ENCODE measurements around the gene KCMF1. TPM values are rescaled to one million over a fixed set of nuclear protein-coding genes. Genes with fewer than 3 reads are reported as not detected.

Gene KCMF1
- polyA plus RNA-seq, 3 donors = 22.5 to 52.9 (median 28.5) TPM

GRCh38 chr2:84963323-84963691, 7.7 kb upstream of the KCMF1 start:
- no peaks in the 10 kb centered on the region for H3K27me3 ChIP-seq (ENCODE audit: control insufficient read depth in 2 of 2, insufficient read depth in 2 of 2, low read length in 2 of 2)
- no peak for TF ChIP-seq CTCF (IDR thresholded peaks at IDR 0.05)
- H3K79me2 ChIP-seq (ENCODE audit: insufficient read depth, low read length) = peaks cover 41% of the 10 kb centered on the region
- Mint-ChIP-seq H3K36me3 (peaks cover 23 to 33% of the 10 kb centered on the region in 2 donors), H3K4me3 (peak overlapping the region in 1 of 2 donors; percentile 77), H3K9me3 (peaks cover 0 to 5% (median 0%) of the 10 kb centered on the region in 7 donors), H3K4me1 (peaks cover 67% of the 10 kb centered on the region), H3K27me3 (ENCODE audit: low read depth in 3 of 3) (peaks cover 0 to 3% (median 0%) of the 10 kb centered on the region in 3 donors), H3K27ac (peak overlapping the region in 6 of 7 donors; percentile 63 to 95 (median 90))
- H3K9ac ChIP-seq (ENCODE audit: insufficient read depth, low read length, poor library complexity, severe bottlenecking) = no peak overlapping the region
- no peaks in the 10 kb centered on the region for H3K9me3 ChIP-seq (replicated peaks in 1 of 2; ENCODE audit: control insufficient read depth in 1 of 2, insufficient read depth in 1 of 2, low read length in 2 of 2)
- WGBS (ENCODE audit: insufficient coverage) = 61% methylated on average over 2 of the region's 2 CpGs
- no peak overlapping the region for H3K4me2 ChIP-seq (replicated peaks; ENCODE audit: extremely low read depth, low read length, poor library complexity, severe bottlenecking)
- peaks cover 54% of the 10 kb centered on the region for H4K20me1 ChIP-seq (ENCODE audit: insufficient read depth, low read length)
- peak overlapping the region in 1 of 2 donors; percentile 72 for H3K27ac ChIP-seq (ENCODE audit: low read depth in 1 of 2, low read length in 2 of 2)
- no peak for DNase-seq
- no peak overlapping the region for H2AFZ ChIP-seq (ENCODE audit: insufficient read depth, low read depth, low read length, poor library complexity, severe bottlenecking)
- intact Hi-C loops (cut with micrococcal nuclease) = loop anchor here in 1 of 2 donors (5.0 kb wide), 1 partner anchor 36 kb away; no protein-coding TSS in a partner anchor
- H3K4me1 ChIP-seq (ENCODE audit: control insufficient read depth in 1 of 2, insufficient read depth in 2 of 2, low read length in 2 of 2) = peaks cover 63 to 64% of the 10 kb centered on the region in 2 donors
- peaks cover 0 to 10% of the 10 kb centered on the region in 2 donors for H3K36me3 ChIP-seq (replicated peaks in 1 of 2; ENCODE audit: control insufficient read depth in 1 of 2, insufficient read depth in 2 of 2, low read length in 2 of 2)
- peak overlapping the region in 1 of 3 experiments; percentile 14 for H3K4me3 ChIP-seq (replicated peaks in 1 of 3; ENCODE audit: low read depth in 2 of 3, low read length in 3 of 3)

- peaks cover 68 to 69% of the 10 kb centered on the region in 2 donors for H3K4me1 ChIP-seq (ENCODE audit: control insufficient read depth in 1 of 2, insufficient read depth in 2 of 2, low read length in 2 of 2)
- TF ChIP-seq CTCF (IDR thresholded peaks at IDR 0.05) = no peak
- H3K4me3 ChIP-seq (replicated peaks in 1 of 3; ENCODE audit: low read depth in 2 of 3, low read length in 3 of 3) = peak overlapping the region in 1 of 3 experiments; percentile 14
- H3K27ac ChIP-seq (ENCODE audit: low read depth in 1 of 2, low read length in 2 of 2) = peak overlapping the region; percentile 34 to 72
- intact Hi-C loops (cut with micrococcal nuclease) = loop anchor here in 1 of 2 donors (5.0 kb wide), 1 partner anchor 37 kb away; no protein-coding TSS in a partner anchor
- H3K4me2 ChIP-seq (replicated peaks; ENCODE audit: extremely low read depth, low read length, poor library complexity, severe bottlenecking) = peak overlapping the region; percentile 36
- WGBS (ENCODE audit: insufficient coverage) = 60% methylated on average over 3 of the region's 9 CpGs
- peaks cover 46% of the 10 kb centered on the region for H3K79me2 ChIP-seq (ENCODE audit: insufficient read depth, low read length)
- peaks cover 0 to 10% of the 10 kb centered on the region in 2 donors for H3K36me3 ChIP-seq (replicated peaks in 1 of 2; ENCODE audit: control insufficient read depth in 1 of 2, insufficient read depth in 2 of 2, low read length in 2 of 2)
- no peaks in the 10 kb centered on the region for H3K27me3 ChIP-seq (ENCODE audit: control insufficient read depth in 2 of 2, insufficient read depth in 2 of 2, low read length in 2 of 2)
- H4K20me1 ChIP-seq (ENCODE audit: insufficient read depth, low read length) = peaks cover 59% of the 10 kb centered on the region
- H2AFZ ChIP-seq (ENCODE audit: insufficient read depth, low read depth, low read length, poor library complexity, severe bottlenecking) = no peak overlapping the region
- peak; percentile 61 to 86 (median 72) for DNase-seq
- no peak overlapping the region for H3K9ac ChIP-seq (ENCODE audit: insufficient read depth, low read length, poor library complexity, severe bottlenecking)
- H3K36me3 Mint-ChIP-seq = peaks cover 23 to 33% of the 10 kb centered on the region in 2 donors
- H3K27me3 Mint-ChIP-seq (ENCODE audit: low read depth in 3 of 3) = peaks cover 0 to 3% (median 0%) of the 10 kb centered on the region in 3 donors
- peaks cover 0 to 5% (median 0%) of the 10 kb centered on the region in 7 donors for H3K9me3 Mint-ChIP-seq
- no peaks in the 10 kb centered on the region for H3K9me3 ChIP-seq (replicated peaks in 1 of 2; ENCODE audit: control insufficient read depth in 1 of 2, insufficient read depth in 1 of 2, low read length in 2 of 2)
- peak overlapping the region; percentile 63 to 95 (median 91) for H3K27ac Mint-ChIP-seq
- peak overlapping the region in 1 of 2 donors; percentile 77 for H3K4me3 Mint-ChIP-seq
- peaks cover 71% of the 10 kb centered on the region for H3K4me1 Mint-ChIP-seq
Observed at GRCh38 chr2:84963692-84964405, 7.1 kb upstream of the KCMF1 start.
